ENCODE data around the gene NLGN1. TPM values are rescaled to one million over a fixed set of nuclear protein-coding genes. Genes with fewer than 3 reads are reported as not detected.

Gene NLGN1
- total RNA-seq, 1 donor from 2014 or later, result 34.8 TPM

GRCh38 chr3:174317005-174317404 lies 919.5 kb downstream of the NLGN1 start:
- TF ChIP-seq EZH2phosphoT487 (IDR thresholded peaks at IDR 0.05) (no peak), CTCF (IDR thresholded peaks at IDR 0.05) (no peak), EZH2 (IDR thresholded peaks at IDR 0.05) (no peak)
- H3K27me3 Mint-ChIP-seq (ENCODE audit: insufficient read depth, low read depth), result no peaks in the 10 kb centered on the region
- DNase-seq (ENCODE audit: low spot score), result no peak
- no peaks in the 10 kb centered on the region for H3F3A ChIP-seq (ENCODE audit: low read depth)
- peaks cover 8% of the 10 kb centered on the region for H3K9me3 ChIP-seq (ENCODE audit: low read depth)
- H3K9me3 Mint-ChIP-seq, result peaks cover 10% of the 10 kb centered on the region
- no peaks in the 10 kb centered on the region for H3K4me1 Mint-ChIP-seq
- H3K79me2 ChIP-seq (ENCODE audit: low read depth), result no peaks in the 10 kb centered on the region
- H3K27ac ChIP-seq, result no peak overlapping the region
- H4K20me1 ChIP-seq (ENCODE audit: low read depth), result no peaks in the 10 kb centered on the region
- no peak overlapping the region for H3K27ac Mint-ChIP-seq
- no peak overlapping the region for H3K4me3 ChIP-seq
- H3K36me3 ChIP-seq, result no peaks in the 10 kb centered on the region
- H3K4me2 ChIP-seq, result no peak overlapping the region
- H2AFZ ChIP-seq (replicated peaks), result peak overlapping the region; percentile 13
- H3K27me3 ChIP-seq, result no peaks in the 10 kb centered on the region
- peaks cover 11% of the 10 kb centered on the region for H3K4me1 ChIP-seq
- H3K36me3 Mint-ChIP-seq, result peaks cover 5% of the 10 kb centered on the region
- no peak overlapping the region for H3K4me3 Mint-ChIP-seq
- no peak overlapping the region for H3K9ac ChIP-seq

- no peaks in the 10 kb centered on the region for H3K36me3 ChIP-seq
- H3K4me3 ChIP-seq, result no peak overlapping the region
- peaks cover 8% of the 10 kb centered on the region for H3K9me3 ChIP-seq (ENCODE audit: low read depth)
- Mint-ChIP-seq H3K36me3 (peaks cover 5% of the 10 kb centered on the region), H3K27ac (no peak overlapping the region), H3K9me3 (peaks cover 10% of the 10 kb centered on the region), H3K4me3 (no peak overlapping the region), H3K4me1 (no peaks in the 10 kb centered on the region), H3K27me3 (ENCODE audit: insufficient read depth, low read depth) (no peaks in the 10 kb centered on the region)
- H3K4me2 ChIP-seq, result no peak overlapping the region
- no peak for TF ChIP-seq CTCF (IDR thresholded peaks at IDR 0.05)
- TF ChIP-seq EZH2phosphoT487 (IDR thresholded peaks at IDR 0.05), result no peak
- TF ChIP-seq EZH2 (IDR thresholded peaks at IDR 0.05), result no peak
- H4K20me1 ChIP-seq (ENCODE audit: low read depth), result no peaks in the 10 kb centered on the region
- H3F3A ChIP-seq (ENCODE audit: low read depth), result no peaks in the 10 kb centered on the region
- H2AFZ ChIP-seq (replicated peaks), result no peak overlapping the region
- H3K9ac ChIP-seq, result no peak overlapping the region
- DNase-seq (ENCODE audit: low spot score), result peak; percentile 3
- H3K79me2 ChIP-seq (ENCODE audit: low read depth), result no peaks in the 10 kb centered on the region
- no peak overlapping the region for H3K27ac ChIP-seq
- H3K4me1 ChIP-seq, result peaks cover 11% of the 10 kb centered on the region
- H3K27me3 ChIP-seq, result no peaks in the 10 kb centered on the region
Observed at GRCh38 chr3:174318181-174318580, 920.6 kb downstream of the NLGN1 start.

- peaks cover 17% of the 10 kb centered on the region for H3K4me1 Mint-ChIP-seq
- H2AFZ ChIP-seq (replicated peaks), result no peak overlapping the region
- no peak for TF ChIP-seq EZH2 (IDR thresholded peaks at IDR 0.05)
- no peak for TF ChIP-seq CTCF (IDR thresholded peaks at IDR 0.05)
- no peak for TF ChIP-seq EZH2phosphoT487 (IDR thresholded peaks at IDR 0.05)
- no peaks in the 10 kb centered on the region for H3K79me2 ChIP-seq (ENCODE audit: low read depth)
- no peaks in the 10 kb centered on the region for H4K20me1 ChIP-seq (ENCODE audit: low read depth)
- H3K9me3 Mint-ChIP-seq, result peaks cover 10% of the 10 kb centered on the region
- no peak overlapping the region for H3K27ac Mint-ChIP-seq
- H3K36me3 ChIP-seq, result no peaks in the 10 kb centered on the region
- peaks cover 5% of the 10 kb centered on the region for H3K36me3 Mint-ChIP-seq
- no peaks in the 10 kb centered on the region for H3K27me3 ChIP-seq
- peaks cover 8% of the 10 kb centered on the region for H3K9me3 ChIP-seq (ENCODE audit: low read depth)
- no peak overlapping the region for H3K27ac ChIP-seq
- peaks cover 2% of the 10 kb centered on the region for H3K27me3 Mint-ChIP-seq (ENCODE audit: insufficient read depth, low read depth)
- H3K4me3 ChIP-seq, result no peak overlapping the region
- no peak overlapping the region for H3K9ac ChIP-seq
- DNase-seq (ENCODE audit: low spot score), result no peak
- H3K4me2 ChIP-seq, result no peak overlapping the region
- H3K4me1 ChIP-seq, result peaks cover 21% of the 10 kb centered on the region
- H3K4me3 Mint-ChIP-seq, result no peak overlapping the region
- no peaks in the 10 kb centered on the region for H3F3A ChIP-seq (ENCODE audit: low read depth)
Observed at GRCh38 chr3:174321548-174321947, 924.0 kb downstream of the NLGN1 start.
